CD4-positive, alpha-beta T cell treated with Interleukin-1 beta for 1 hour (primary cell): ENCODE measurements around the gene SLC16A3.

ENCODE experiments used
- DNase-seq, 2 donors: peaks; one replicate each; pipeline ENCODE4 v3.0.0-alpha.2; 2020 to 2022

SLC16A3 gene

DNA sequence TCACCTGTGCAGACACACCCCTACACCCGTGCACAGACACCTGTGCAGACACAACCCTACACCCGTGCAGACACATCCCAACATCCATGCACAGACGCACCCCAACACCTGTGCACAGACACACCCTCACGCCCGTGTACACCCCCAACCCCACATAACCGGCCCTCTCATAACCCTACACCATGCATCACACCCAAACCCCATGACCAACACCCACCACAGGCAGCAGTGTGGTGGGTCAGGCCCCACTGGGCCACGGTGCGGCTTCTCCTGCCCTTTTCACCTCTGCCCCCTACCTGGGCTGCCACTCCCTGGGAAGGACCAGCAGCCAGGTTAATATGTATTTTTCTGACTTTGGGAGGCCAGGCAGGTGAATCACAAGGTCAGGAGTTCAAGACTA lies 4.2 kb upstream of the SLC16A3 start:
- DNase-seq, result no peak

DNA sequence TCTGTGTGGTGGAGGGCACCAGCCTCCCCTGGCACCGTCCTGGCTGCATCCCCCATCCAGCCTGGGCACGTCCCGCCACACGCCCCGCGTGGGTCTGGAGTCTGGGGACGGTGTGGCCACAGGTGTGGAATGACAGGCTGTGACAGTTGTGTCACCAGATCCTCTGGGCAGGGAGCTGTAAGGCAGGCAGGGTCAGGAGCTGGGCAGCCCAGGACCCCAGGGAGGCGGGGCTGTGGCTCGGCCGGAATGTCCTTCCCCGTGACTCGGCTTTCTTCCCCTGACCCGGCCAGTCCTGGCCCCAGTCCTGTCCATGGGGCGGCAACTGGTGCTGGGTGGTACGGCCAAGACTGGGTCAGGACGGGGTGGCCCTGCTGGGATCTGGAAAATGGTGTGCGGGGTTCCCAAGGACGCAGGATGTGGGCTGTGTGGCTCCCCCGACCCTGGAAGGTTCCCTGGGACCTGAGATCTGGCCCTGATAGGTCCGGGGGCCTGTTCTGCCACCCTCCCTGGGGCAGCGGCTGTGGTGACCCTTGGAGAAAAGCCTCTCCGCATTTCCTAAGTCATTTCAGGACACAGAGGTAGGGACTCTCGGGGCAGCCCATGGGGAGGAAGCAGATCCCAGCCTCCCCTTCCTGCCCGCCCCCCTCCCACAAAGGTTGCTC lies 3.3 kb upstream of the SLC16A3 start:
- DNase-seq, result no peak

DNA sequence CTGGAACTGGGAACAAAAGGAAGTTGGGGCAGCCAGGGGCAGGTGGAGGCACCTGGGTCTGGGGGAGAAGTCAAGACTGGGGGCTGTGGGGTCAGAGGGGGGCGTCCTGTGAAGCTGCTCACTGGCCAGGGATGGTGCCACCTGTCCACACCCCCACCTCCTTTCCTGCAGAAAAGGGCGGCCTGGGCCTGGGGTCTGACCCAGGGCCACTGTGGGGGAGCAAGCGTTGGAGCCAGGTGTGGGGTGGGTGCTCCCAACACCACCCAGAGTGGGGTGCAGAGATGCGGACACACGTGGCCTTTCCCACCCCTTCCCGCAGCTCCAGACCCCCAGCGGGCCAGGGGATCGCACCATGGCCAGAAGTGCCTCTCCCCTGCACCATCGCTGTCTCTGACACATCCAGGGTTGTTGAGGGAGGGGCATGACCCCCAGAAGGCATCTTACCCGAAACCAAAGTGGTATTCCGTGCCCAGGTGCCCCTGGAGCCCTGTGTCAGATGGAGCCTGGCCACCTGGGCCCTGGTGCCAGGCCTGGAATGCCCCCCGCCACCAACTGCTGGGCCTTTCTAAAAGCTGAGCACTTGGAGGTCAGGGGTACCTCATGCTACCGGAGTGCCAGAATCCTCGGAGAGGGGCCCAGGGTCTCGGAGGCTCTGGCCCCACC lies 2.6 kb upstream of the SLC16A3 start:
- DNase-seq, result no peak

DNA sequence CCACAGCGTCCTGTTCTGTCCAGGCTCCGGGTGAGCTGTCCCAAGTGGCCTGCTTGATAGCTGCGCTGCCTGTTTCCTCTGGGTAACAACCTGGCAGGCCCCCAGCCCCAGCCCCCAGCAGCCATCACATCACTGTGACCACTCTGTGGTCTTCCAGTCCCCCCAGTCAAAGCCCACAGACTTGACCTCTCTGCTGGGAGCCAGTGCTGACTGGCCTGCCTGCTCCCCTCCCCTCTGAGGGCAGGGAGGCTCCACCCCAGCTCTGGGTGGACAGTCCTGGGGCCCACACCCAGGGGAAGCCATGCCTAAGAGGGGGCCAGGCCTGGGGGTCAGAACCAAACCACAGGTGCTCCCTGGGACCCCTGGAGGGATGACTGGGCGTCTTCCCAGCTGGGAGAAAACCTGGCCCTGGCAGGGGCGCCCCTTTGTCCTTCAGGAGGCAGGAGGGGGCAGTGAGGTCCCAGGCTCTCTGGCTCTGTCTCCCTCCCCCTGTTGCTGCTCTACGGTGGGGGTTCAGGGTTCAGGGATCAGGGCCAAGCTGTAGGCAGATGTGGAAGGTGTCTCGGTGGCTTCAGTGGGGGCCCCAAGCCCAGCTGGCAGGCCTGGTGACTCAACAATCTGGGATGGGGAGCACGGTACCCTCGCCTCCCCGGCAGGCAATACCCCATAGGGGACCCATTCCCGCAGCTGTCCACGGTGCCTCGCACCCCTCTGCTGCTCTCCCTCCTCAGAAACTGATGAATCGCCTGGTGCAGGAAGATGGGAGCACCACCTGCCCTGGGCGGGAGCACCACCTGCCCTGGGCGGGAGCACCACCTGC lies 1.8 kb upstream of the SLC16A3 start:
- no peak for DNase-seq

DNA sequence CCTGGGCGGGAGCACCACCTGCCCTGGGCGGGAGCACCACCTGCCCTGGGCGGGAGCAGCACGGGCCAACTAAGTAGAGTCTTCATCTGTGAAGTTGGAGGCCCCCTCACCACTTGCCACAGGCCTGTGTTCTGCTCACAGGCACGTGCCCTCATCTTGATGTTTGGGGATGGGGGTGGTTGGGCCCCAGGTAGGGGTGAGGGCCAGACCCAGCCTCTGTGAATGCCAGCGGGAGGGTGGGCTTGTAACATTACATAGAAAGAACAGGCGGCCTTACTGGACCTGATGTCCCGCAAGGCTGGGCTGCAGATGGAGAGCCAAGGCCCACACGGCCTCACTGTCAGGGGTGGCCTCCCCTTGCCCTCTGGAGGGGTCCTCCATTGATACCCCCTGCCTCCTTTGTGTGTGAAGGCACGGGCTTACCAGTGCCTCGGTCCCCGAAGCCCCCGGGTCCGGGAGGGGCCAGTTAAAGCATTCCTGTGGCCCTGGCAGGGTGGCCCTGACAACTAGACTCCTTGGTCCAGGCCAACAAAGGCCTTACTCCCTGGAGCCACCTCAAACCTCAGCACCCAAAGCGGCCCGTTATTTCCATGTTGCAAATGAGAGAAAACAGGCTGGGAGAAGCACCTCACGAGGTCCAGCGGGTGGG lies 1.1 kb upstream of the SLC16A3 start:
- DNase-seq, result no peak

DNA sequence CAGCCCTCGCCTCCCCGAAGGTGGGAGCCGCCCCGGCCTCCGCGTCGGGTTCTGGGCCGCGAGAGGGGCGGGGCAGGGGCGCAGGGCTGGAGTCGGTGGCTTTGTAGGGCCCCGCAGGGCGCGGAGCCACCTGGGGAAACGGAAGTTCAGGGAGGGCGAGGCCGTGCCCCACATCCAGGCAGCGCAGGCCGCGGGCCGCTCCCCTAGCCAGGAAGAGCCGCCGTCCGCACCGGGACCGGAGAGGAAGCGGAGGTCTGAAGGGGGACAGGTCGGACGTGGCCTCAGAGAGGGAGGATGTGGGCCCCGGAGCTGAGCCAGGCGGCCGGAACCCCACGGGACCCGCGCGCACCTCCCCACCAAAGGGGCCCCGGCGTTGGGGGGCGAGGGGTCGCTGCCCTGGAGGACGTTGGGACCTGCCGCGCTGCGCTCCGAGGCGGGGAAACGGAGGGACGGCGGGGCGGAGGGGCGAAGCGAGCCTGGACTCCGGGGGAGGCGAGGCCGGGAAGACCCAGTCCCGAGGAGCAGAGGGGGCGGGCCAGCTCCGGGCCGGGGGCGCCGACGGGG lies 482 bp upstream of the SLC16A3 start:
- DNase-seq, result peak; percentile 74 to 77

DNA sequence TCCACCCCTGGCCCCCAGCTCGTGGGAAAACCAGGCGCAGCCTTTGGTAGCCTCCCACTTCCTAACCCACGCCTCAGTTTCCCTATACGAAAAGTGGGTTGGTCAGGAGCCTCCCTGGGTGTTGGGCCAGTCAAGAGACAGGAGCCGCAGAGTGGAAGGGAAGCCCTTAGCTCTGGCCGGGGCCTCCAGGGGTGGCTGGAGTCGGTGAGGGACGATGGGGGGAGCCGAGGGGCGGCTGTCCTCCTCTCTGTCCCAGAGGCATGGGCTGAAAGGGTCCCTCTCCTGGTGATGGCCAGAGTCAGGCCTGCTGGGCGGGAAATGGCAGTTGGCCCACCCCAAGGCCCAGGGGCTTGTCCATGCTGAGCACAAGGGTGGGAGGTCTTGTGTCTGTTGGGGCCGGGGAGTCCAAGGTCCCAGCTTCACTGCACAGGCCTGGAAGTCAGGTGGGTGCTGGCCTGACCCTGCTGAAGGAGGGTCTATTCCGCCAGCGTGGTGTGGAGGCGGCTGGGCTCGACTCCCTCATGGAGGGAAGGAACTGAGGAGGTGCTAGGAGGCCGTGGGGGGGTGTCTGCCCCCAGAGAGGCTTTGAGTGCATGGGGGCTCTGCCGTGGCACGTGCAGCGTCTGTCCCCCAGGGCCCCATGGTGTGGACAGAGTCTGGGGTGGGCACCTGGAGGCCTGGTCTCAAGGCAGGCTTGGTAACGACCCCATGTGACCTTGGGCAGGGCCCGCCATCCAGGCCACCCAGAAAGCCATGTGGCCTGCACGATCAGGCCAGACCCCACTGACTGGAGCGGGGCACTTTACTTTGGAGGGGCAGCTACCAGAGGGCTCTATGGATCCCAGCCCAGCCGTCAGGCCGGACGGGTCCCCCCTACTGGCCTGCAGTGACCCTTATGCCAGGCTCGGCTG lies 1.1 kb downstream of the SLC16A3 start:
- DNase-seq, result no peak

DNA sequence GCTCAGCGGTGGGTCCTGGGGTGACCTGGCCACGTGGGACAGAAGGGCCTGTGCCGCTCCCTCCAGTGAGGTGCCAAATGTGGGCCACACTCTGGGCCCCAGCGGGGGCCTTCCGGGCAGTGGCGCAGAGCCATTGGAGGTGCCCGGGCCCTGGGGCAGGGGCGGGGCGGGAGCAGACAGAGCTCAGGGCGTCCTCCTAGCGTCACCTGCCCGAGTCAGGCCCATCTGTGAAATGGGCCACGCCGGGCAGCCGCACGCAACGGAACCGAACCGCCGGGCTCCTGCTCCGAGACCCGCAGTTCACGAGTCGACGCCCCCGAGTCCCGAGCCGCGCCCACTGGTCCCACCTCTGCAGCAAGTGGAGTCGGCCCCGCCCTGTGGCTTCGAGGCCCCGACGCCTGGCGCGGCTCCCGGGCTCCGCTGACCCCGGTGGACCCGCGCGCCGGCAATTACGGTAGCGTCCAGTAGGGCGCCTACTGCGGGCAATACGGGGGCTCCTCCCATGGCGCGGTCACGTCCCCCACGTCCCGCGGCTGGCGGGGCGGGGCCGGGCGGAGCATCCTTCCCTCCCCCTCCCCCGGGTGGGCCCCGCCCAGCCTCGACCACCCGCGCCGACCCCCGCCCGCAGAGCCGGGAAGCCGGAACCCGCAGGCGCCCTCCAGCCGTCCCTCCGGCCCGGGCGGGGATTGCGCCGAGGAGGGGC lies 1.9 kb downstream of the SLC16A3 start:
- peak; percentile 72 for DNase-seq

DNA sequence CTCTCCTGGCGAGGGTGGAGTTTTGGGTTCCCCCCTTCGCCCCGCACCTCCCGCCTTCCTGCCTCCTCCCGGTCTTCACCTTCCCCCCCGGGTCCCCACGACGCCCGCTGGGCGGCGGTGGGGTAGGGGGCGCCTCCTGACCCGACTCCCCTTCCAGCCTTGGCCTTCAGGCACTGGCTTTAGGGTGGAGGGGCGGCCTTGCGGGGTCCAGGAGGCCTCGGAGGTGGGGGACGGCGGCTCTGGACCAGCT lies 2.4 kb downstream of the SLC16A3 start:
- DNase-seq, result no peak

DNA sequence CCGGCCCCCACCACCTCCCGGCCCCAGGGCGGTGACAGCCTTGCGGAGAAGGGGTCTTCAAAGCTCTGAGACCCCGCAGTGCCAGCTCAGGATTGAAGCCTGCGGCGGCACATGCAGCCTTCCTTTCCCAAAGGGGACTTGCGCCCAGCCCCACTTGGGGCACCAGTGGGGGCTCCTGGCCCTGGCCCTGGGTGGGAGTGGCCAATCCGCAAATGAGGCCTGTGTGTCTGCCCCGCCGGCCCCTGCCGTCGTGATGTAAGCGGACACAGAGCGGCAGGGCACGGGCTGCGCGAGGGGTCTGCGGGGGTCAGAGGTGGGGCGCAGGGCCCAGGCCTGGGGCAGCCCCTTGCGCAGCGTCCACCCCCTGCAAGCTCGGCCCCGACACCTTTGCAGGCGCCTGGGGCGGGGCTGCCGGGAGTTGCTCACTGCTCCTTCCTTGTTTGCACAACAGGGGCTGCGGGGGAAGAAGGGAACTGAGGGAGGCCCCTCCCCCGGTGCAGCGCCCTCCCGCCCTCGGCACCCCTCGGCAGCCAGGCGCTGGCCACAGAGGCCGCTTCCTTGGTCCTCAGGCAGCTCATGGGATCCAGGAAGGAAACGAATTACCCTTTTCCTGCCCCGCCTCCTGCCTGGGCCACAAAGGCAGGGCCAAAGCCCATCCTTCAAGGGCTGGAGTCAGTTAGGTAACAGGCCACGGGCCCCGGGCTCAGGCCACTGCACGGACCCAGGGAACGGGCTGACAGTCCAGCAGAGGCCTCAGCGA lies 2.9 kb downstream of the SLC16A3 start:
- peak in 1 of 2 donors; percentile 69 for DNase-seq

DNA sequence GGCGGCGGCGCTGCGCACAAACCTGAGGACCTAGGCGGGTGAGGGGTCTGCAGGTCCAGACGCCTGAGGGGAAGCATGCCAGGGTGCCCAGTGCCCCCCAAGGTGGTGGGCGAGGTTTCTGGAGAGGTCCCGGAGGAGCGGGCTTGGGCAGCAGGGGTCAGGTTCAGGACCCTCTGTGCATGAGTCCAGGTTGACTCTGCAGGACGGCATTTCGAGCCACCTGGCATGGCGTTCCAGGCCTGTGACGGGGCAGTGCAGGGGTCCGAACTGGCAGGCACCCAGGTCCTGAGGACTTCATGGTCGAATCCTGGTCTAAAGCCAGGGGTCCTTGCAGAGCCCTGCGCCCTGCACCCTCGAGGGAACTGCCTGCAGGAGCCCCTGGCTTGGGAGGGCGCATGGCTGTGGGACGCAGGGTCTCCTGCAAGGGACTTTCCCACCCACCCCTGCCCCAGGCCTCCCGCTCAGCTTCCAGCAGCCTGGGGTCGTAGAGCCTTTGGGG lies 3.5 kb downstream of the SLC16A3 start:
- no peak for DNase-seq

DNA sequence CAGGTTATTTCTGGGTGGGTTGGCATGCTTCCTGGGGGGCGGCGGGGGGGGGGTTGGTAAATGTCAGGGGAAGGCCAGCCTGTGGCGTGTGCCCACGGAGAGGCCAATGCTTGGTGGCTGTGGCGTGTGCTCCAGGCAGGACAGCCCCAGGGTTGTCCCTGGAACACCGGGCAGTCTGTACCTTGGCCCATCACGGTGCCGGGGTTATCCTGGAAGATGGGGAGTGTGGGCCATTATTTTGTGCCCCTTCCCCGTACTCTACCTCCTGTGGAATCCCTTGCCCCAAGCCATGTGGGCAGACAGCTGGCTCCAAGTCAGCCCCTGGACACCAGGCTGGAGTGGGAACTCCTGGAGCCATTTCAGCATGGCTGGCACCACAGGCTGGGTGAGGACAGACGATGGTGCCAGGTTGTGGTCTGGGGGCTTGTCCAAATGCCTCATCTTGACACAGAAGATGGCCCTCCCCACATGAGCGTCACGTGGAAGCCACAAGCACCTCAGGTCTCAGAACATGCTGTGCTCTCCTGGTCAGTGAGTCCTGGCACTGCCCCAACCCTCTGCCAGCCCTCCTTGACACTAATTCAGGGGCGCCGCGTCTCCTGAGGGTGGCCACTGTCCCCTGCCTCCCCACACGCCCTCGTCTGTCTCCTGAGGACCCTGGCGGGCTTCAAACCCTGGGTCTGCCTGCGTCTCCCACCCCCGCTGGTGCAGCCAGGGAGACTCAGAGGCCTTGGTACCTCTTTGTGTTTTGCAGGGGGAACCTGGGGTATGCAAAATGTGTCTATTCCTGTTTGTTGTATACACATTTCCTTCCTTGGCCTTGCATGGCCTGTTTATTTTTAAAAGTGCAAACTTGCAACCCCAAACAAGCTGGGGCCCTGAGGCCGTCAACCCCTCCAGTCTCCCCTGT lies 4.3 kb downstream of the SLC16A3 start:
- no peak for DNase-seq

DNA sequence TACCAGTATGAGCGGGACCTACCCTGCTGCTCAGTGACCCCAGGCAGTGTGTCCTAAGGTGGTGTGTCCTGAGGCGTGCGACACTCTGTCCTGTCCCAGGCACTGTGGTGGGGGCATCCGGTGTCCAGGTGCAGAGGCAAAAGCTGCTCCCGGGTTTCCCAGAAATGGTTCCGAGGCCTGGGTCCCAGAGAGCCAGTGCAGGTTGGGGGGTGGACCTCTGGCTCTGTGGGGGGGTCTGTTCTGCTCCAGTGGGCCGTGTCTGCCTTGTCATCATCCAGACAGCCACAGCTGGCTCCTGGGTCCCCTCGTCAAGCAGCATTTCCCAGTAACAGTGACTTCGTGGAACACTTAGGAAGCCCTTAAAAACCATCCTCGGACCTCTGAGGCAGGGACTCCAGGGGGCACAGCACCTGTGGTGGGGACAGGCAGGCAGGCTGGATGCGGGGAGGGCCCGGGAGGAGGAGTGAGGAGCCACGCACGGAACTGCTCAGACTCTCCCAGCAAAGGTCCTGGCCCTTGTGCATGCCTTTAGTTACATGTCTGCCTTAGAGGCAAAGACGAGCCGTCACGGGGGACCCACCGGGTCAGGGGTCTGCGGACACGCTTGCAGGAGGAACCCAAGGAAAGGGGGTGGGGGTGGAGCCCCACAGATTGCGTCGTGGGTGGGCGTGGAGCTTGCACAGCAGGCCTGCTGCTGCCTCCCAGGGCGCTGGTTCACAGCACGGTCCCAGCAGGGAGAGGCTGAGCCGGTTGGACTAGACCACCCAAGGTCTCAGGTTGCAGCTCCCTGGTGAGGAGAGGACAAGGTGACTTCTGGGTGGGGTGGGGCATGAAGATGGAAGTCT lies 5.6 kb downstream of the SLC16A3 start:
- no peak for DNase-seq

DNA sequence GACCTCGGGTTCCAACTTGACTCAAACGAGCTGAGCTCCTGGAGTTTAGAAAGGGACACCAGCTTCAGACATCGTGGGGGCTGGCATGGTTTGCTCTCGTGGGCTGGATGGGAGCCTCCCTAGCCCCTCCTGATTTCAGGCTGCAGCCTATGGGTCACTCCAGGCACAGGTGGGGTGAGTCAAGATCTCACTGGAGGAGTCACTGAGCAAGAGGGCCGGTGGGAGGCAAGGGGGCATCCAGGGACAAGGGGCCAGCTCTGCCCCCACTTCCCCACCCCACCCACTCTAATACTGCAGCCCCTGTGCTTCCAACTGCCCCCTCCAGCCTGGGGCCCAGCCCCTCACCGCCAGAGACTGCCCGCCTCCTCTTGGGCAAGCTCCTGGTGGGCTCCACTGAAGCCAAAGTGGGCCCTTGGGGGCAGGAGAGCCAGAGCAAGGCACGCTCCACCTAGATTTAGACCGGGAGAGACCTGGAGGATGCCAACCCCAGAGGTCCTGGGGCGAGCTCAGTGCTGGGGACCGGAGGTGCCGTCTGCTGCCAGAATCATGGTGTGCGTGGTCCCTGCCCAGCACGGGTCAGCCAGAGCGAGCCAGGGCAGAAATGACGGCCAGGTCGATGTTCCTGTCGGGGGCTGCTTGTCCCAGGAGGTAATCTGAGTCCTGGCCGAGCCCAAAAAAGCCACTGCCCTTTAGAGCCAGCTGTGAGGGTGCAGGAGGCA lies 6.4 kb downstream of the SLC16A3 start:
- no peak for DNase-seq

DNA sequence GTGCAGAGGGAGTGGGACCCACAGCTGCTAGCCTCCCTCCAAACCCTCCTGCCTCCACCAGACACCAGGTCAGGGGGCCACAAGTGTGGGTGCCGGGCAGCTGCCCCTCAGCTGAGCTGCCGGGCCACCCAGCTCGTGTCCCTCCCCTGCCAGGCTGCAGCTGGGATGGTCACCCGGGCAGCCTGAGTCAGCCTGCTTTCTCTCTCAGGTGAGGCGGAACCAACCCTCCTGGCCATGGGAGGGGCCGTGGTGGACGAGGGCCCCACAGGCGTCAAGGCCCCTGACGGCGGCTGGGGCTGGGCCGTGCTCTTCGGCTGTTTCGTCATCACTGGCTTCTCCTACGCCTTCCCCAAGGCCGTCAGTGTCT lies 6.9 kb downstream of the SLC16A3 start:
- no peak for DNase-seq

DNA sequence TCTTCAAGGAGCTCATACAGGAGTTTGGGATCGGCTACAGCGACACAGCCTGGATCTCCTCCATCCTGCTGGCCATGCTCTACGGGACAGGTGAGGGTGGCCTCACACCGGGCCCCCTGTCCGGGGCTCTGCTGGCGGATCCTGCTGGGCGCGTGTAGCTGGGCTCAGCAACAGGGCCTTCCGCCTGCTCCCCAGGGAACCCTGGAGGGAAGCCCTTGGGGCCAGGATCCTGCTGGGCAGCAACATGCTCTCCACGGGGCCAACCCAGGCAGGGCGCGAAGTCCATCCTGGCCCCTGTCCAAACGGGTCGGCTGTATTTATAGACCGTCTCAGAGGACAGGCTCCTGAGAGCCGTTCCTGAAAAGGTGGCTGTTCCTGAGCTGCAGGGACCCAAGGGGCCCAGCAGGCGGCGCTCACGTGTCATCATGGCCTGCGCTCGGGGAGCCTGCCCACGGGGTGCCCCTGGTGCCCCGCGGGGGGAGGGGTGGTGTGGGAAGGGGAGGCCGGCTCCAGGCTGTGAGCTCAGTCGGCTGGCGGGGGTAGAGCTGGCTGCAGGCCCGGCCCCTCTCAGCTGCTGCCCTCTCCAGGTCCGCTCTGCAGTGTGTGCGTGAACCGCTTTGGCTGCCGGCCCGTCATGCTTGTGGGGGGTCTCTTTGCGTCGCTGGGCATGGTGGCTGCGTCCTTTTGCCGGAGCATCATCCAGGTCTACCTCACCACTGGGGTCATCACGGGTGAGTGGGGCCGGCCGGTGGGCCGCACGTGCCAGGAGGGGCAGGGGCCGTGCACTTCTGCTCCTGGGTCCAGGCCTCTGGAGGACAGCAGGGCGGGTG lies 7.5 kb downstream of the SLC16A3 start:
- peak; percentile 71 to 76 for DNase-seq
